ENCODE results near the gene POTEI. TPM values are rescaled to one million over a fixed set of nuclear protein-coding genes. Genes with fewer than 3 reads are reported as not detected.
"Not testable (repeated sequence)": the region's sequence is repeated elsewhere in the genome, so short reads cannot be mapped to it uniquely, and the experiment has no call there.

Gene POTEI
- polyA plus RNA-seq, 4 donors = 0.10 to 0.27 TPM; not detected in 2

DNA sequence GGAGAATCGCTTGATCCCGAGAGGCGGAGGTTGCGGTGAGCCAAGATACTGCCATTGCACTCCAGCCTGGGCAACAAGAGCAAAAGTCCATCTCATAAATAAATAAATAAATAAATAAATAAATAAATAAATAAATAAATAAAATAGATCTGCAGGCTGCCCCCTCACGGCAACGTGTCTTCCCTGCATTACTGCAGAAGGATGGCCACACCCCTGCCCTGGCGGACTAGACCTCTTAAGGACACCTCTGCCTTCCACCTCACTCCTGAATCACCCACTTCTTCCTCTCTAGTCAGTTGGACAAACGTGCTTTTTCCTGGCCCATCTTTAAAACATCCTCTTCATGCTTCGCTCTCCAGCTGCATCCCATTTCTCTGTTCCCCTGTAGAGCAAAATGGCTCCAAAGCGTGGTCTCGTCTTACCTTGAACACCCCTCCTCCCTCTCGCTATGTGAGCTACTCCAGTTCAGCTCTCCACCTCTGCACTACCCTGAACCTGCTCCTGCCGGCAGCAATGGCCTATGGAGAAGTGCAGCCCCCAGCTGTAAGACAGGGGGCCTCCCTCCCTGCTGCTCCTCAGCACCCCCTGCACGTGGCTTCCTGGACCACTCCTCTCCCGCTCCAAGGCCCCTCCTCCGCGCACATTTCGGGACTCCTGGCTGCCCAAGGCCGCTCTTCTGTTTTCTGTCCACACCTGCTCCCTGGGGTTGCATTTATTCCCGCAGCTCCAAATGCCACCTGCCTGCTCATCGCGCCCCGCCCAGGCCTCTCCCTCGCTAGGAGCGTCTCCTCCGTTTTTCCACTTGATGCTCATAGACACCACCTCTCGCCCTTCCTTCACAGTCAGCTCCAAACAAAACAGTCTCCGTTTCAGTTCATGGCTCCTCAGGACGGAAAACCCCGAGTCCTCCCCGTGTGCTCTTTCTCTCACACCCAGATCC is 1.9 kb upstream of the POTEI start:
- not testable (repeated sequence) for DNase-seq (ENCODE audit: low read depth in 4 of 4, low spot score in 3 of 4)

DNA sequence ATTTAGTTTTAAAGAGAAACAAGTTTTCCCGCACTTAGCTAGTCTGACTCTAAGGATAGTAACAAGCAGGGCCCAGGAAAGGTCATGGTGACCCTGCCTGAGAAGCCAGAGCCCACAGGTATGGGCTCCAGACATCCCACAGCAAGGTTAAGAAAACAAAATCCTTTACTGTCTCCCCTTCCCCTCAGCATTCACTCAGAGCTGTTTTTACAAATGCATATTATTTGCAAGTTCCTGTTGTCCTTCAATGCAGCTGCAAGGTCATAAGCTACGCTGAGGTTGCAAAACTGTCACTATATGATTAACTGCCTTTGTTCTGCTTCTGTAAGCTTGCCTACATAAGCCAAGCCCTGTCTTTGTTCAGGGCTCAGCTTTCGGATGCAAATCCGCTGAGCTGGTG is 18.1 kb downstream of the POTEI start:
- DNase-seq (ENCODE audit: low read depth in 4 of 4, low spot score in 3 of 4) = not testable (repeated sequence)

DNA sequence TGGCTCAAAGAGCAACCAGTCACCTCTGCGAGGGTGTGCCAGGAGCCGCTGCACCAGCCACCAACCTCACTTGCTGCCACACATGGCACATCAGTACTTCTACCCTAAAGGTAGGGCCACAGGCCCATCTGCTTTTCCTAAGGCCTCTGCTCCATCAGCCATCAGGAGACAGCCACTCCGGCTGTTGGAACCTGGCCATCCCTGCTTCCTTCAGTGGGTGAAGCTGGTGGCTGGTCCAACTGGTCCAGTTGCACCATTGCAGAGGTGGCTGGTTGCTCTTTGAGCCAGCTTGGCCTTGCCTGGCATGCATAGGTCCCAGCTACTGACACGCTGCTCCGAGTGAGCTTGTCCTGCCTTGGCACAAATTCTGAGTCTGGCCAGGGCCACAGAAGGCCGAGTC is 53.7 kb downstream of the POTEI start:
- DNase-seq (ENCODE audit: low read depth in 4 of 4, low spot score in 3 of 4) = not testable (repeated sequence)

DNA sequence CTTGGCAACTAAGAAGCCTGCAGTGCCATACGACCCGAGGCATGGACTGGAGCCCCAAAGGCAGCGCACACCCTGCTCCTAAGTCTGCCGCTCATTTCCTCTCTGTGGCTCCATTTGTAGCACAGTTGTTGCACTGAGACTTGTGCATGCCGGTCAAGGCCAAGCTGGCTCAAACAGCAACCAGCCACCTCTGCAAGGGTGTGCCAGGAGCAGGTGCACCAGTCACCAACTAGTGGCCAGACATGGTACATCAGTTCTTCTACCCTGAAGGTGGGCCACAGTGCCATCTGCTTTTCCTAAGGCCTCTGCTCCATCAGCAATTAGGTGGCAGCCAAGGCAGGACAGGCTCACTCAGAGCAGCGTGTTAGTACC is 54.4 kb downstream of the POTEI start:
- not testable (repeated sequence) for DNase-seq (ENCODE audit: low read depth in 4 of 4, low spot score in 3 of 4)

DNA sequence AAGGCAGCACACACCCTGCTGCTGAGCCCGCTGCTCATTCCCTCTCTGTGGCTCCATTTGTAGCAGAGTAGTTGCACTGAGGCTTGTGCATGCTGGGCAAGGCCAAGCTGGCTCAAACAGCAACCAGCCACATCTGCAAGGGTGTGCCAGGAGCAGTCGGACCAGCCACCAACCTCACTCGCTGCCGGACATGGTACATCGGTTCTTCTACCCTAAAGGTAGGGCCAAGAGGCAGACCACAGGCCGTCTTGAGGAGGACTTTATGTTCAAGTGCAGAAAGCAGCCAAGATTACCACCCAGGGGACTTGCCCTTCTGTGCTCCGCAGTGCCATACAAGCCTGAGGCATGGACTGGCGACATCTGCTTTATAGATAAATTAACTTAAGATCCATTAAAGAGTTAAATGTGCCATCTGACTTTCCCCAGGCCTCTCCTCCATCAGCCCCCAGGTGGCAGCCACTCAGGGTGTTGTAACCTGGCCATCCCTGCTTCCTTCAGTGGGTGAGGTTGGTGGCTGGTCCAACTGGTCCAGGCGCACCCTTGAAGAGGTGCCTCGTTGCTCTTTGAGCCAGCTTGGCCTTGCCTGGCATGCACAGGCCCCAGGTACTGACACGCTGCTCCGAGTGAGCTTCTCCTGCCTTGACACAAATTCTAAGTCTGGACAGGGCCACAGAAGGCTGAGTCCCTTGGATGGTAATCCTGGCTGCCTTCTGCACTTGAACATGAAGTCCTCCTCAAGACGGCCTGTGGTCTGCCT is 55.0 kb downstream of the POTEI start:
- DNase-seq (ENCODE audit: low read depth in 4 of 4, low spot score in 3 of 4) = not testable (repeated sequence)

DNA sequence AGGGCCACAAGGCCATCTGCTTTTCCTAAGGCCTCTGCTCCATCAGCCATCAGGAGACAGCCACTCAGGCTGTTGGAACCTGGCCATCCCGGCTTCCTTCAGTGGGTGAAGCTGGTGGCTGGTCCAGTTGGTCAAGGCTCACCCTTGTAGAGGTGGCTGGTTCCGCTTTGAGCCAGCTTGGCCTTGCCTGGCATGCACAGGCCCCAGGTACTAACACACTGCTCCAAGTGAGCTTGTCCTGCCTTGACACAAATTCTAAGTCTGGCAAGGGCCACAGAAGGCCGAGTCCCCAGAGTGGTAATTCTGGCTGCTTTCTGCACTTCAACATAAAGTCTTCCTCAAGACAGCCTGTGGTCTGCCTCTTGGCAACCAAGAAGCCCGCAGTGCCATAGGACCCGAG is 56.2 kb downstream of the POTEI start:
- not testable (repeated sequence) for DNase-seq (ENCODE audit: low read depth in 4 of 4, low spot score in 3 of 4)

DNA sequence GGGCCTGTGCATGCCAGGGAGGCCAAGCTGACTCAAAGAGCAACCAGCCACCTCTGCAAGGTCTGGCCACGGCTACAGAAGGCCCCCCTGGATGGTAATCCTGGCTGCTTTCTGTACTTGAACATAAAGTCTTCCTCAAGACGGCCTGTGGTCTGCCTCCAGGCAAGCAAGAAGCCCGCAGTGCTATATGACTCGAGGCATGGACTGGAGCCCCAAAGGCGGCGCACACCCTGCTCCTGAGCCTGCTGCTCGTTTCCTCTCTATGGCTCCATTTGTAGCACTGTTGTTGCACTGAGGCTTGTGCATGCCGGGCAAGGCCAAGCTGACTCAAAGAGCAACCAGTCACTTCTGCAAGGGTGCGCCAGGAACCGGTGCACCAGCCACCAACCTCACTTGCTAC is 57.3 kb downstream of the POTEI start:
- not testable (repeated sequence) for DNase-seq (ENCODE audit: low read depth in 4 of 4, low spot score in 3 of 4)

DNA sequence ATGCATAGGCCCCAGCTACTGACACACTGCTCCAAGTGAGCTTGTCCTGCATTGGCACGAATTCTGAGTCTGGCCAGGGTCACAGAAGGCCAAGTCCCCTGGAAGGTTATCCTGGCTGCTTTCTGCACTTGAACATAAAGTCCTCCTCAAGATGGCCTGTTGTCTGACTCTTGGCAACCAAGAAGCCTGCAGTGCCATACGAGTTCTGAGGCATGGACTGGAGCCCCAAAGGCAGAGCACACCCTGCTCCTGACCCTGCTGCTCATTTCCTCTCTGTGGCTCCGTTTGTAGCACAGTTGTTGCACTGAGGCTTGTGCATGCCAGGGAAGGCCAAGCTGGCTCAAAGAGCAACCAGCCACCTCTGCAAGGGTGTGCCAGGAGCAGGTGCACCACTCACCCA is 57.9 kb downstream of the POTEI start:
- not testable (repeated sequence) for DNase-seq (ENCODE audit: low read depth in 4 of 4, low spot score in 3 of 4)

DNA sequence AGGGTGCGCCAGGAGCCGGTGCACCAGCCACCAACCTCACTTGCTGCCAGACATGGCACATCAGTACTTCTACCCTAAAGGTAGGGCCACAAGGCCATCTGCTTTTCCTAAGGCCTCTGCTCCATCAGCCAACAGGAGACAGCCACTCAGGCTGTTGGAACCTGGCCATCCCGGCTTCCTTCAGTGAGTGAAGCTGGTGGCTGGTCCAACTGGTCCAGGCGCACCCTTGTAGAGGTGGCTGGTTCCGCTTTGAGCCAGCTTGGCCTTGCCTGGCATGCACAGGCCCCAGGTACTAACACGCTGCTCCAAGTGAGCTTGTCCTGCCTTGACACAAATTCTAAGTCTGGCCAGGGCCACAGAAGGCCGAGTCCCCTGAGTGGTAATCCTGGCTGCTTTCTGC is 58.8 kb downstream of the POTEI start:
- not testable (repeated sequence) for DNase-seq (ENCODE audit: low read depth in 4 of 4, low spot score in 3 of 4)

DNA sequence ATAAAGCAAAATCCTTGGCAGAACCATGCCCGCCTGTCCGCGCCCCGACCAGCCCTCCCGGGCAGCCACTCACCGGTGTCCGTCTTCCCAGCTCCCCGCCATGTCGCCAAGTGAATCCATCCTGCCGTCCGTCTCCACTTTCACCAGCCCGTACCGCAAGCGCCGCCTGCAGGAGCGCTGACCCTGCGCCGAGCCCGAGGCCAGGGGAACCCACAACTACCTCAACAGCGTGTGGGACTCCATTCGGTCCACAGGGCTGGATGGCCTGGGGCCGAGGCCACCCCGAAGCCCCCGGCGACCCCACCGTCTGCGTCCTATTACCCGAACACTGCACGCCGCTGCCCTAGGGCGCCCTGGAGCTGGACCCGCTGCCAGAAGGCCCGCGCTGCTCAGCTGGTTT is 81.5 kb downstream of the POTEI start:
- peak in 2 of 4 donors; percentile 1 to 11 for DNase-seq (ENCODE audit: low read depth in 4 of 4, low spot score in 3 of 4)

DNA sequence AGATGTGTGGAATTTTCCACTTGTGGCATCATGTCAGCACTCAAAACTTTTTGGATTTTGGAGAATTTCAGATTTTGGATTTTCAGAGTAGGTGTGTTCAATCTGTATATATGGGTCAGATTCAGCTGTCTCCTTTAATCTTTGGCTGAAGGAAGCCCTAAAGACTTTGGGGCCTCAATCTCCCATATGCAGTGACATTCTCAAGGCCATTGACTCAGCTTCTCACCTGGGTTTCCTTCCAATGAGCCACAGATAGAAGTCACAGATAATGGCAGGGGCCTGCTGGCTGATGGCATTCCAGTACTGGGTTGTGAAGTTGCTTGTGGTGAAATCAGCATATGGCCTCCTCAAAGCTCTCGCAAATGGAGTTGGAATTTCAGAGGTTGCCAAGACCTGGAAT is 90.3 kb downstream of the POTEI start:
- not testable (repeated sequence) for DNase-seq (ENCODE audit: low read depth in 4 of 4, low spot score in 3 of 4)

DNA sequence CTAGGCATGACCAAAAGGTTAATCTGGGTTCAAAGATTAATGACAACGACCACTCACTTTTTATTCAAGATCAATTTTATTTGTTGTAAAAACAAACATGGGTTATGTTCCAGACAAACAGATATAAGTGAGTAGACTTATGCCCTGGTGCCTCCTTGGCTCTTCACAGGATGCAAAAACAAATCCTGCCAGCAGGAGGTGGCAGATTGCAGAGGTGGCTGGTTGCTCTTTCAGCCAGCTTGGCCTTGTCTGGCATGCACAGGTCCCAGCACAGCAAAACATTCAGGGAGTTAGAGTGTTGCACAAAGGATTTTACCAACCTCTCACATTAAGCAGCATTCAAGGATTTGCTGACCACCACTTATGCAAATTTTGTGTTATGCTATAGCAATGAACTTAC is 92.4 kb downstream of the POTEI start:
- not testable (repeated sequence) for DNase-seq (ENCODE audit: low read depth in 4 of 4, low spot score in 3 of 4)

Other genes with a start within 250 kb of the POTEI start
- 10 to 100 TPM; 25.1 to 43.3 (median 34.6) TPM for gene IMP4, start 166.4 kb downstream of the POTEI start, polyA plus RNA-seq (ENCODE audit: insufficient read length in 4 of 4)
- 10 to 100 TPM; 22.0 to 35.8 (median 28.2) TPM for gene PTPN18, start 153.3 kb downstream of the POTEI start, polyA plus RNA-seq (ENCODE audit: insufficient read length in 4 of 4)
- not detected for gene CFC1B, start 11.9 kb upstream of the POTEI start, polyA plus RNA-seq (ENCODE audit: insufficient read length in 4 of 4)
- gene CFC1, start 90.2 kb upstream of the POTEI start, polyA plus RNA-seq (ENCODE audit: insufficient read length in 4 of 4) = under 1 TPM in 1 of 4 donors, not detected in 3; 0.18 TPM
- gene POTEJ, start 102.1 kb upstream of the POTEI start, polyA plus RNA-seq (ENCODE audit: insufficient read length in 4 of 4) = under 1 TPM in 2 of 4 donors, not detected in 2; 0.12 to 0.32 TPM
- gene GPR148, start 219.7 kb upstream of the POTEI start, polyA plus RNA-seq (ENCODE audit: insufficient read length in 4 of 4) = not detected
- under 1 TPM; 0.03 to 0.05 (median 0.04) TPM for gene AMER3, start 246.2 kb upstream of the POTEI start, polyA plus RNA-seq (ENCODE audit: insufficient read length in 4 of 4)

All from left renal pelvis (tissue), 4 donors.